ENCODE results near the gene PNMT.

- TF ChIP-seq, protein P1, sequence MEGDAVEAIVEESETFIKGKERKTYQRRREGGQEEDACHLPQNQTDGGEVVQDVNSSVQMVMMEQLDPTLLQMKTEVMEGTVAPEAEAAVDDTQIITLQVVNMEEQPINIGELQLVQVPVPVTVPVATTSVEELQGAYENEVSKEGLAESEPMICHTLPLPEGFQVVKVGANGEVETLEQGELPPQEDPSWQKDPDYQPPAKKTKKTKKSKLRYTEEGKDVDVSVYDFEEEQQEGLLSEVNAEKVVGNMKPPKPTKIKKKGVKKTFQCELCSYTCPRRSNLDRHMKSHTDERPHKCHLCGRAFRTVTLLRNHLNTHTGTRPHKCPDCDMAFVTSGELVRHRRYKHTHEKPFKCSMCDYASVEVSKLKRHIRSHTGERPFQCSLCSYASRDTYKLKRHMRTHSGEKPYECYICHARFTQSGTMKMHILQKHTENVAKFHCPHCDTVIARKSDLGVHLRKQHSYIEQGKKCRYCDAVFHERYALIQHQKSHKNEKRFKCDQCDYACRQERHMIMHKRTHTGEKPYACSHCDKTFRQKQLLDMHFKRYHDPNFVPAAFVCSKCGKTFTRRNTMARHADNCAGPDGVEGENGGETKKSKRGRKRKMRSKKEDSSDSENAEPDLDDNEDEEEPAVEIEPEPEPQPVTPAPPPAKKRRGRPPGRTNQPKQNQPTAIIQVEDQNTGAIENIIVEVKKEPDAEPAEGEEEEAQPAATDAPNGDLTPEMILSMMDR (IDR thresholded peaks at IDR 0.05; ENCODE audit: extremely low read depth in 1 of 2, insufficient read depth in 1 of 2, low read depth in 1 of 2, low read length in 2 of 2), result no peak
- no peak for TF ChIP-seq POLR2AphosphoS5 (IDR thresholded peaks at IDR 0.05; ENCODE audit: insufficient read depth, low read depth, low read length)
- no peak for TF ChIP-seq POLR2A (IDR thresholded peaks at IDR 0.05; ENCODE audit: low read depth, low read length)
- TF ChIP-seq MAX (IDR thresholded peaks at IDR 0.05; ENCODE audit: insufficient read depth, insufficient read length), result no peak
- no peak for TF ChIP-seq MYC (IDR thresholded peaks at IDR 0.05; ENCODE audit: low read depth, low read length)
- no peak for TF ChIP-seq EZH2 (IDR thresholded peaks at IDR 0.05; ENCODE audit: borderline replicate concordance, low read depth, low read length, severe bottlenecking)
- TF ChIP-seq FOS (IDR thresholded peaks at IDR 0.05; ENCODE audit: borderline replicate concordance, insufficient read depth, low read length), result no peak
- TF ChIP-seq GATA2 (IDR thresholded peaks at IDR 0.05; ENCODE audit: insufficient read depth, insufficient read length, low read depth, low read length), result no peak
Measured at GRCh38 chr17:39695089-39695474, 26.8 kb downstream of the PNMT start.

Measured in endothelial cell of umbilical vein (primary cell).